SK-N-SH treated with all-trans-retinoic acid at 6 μM for 48 hours (cell line): ENCODE measurements around the gene ATRIP.
"Not testable (repeated sequence)": the region's sequence is repeated elsewhere in the genome, so short reads cannot be mapped to it uniquely, and the experiment has no call there.

Experiments used
- ATAC-seq: fragments of 200-7000 bp; cut with Tn5 transposase; 3 replicates; pipeline ENCODE4 v1.9.1; 2020; ENCODE audit warnings: mild to moderate bottlenecking, moderate library complexity
- CSDC2 ChIP-seq: fragments of 250-450 bp; sonication (Bioruptor Pico); IDR thresholded peaks from 2 replicates; pipeline ENCODE4 v1.5.0; 2020; ENCODE audit warnings: mild to moderate bottlenecking, moderate library complexity
- CSRNP3 ChIP-seq: fragments of 250-450 bp; sonication (Bioruptor Pico); IDR thresholded peaks from 2 replicates; pipeline ENCODE4 v1.5.1; 2021; ENCODE audit warnings: mild to moderate bottlenecking, moderate library complexity
- OSR1 ChIP-seq: fragments of 250-450 bp; sonication (Bioruptor Pico); IDR thresholded peaks from 2 replicates; pipeline ENCODE4 v1.8.0; 2022; ENCODE audit warnings: moderate library complexity, mild to moderate bottlenecking, inconsistent platforms
- PATZ1 ChIP-seq: fragments of 250-450 bp; sonication (Bioruptor Pico); IDR thresholded peaks from 2 replicates; pipeline ENCODE4 v1.8.0; 2020; ENCODE audit warnings: mild to moderate bottlenecking, moderate library complexity, borderline replicate concordance
- TSHZ2 ChIP-seq: fragments of 250-450 bp; sonication (Bioruptor Pico); IDR thresholded peaks from 2 replicates; pipeline ENCODE4 v1.5.0; 2020; ENCODE audit warnings: mild to moderate bottlenecking, moderate library complexity
- ZFP3 ChIP-seq: fragments of 250-450 bp; sonication (Bioruptor Pico); IDR thresholded peaks from 2 replicates; pipeline ENCODE4 v1.5.0; 2020; ENCODE audit warnings: mild to moderate bottlenecking, moderate library complexity
- ZFP30 ChIP-seq: fragments of 450-650 bp; formaldehyde crosslinking; IDR thresholded peaks from 2 replicates; pipeline ENCODE4 v1.5.0; 2022; ENCODE audit warnings: mild to moderate bottlenecking, moderate library complexity
- ZNF70 ChIP-seq: fragments of 450-650 bp; formaldehyde crosslinking; IDR thresholded peaks from 2 replicates; pipeline ENCODE4 v1.5.0; 2020; ENCODE audit warnings: mild to moderate bottlenecking, moderate library complexity
- ZNF8 ChIP-seq: fragments of 450-650 bp; formaldehyde crosslinking; IDR thresholded peaks from 2 replicates; pipeline ENCODE4 v1.5.0; 2020; ENCODE audit warnings: mild to moderate bottlenecking, moderate library complexity
- TF ChIP-seq, protein P1 (sequence below): fragments of 250-450 bp; sonication (Bioruptor Pico); IDR thresholded peaks from 2 replicates; pipeline ENCODE4 v1.5.1; 2020; ENCODE audit warnings: low read depth, mild to moderate bottlenecking, moderate library complexity

ATRIP gene

GRCh38 chr3:48398701-48399386, 47.7 kb upstream of the ATRIP start (continued):
- no peak for TF ChIP-seq TSHZ2 (CRISPR knock-in tag)
- no peak for TF ChIP-seq OSR1 (CRISPR knock-in tag)

DNA sequence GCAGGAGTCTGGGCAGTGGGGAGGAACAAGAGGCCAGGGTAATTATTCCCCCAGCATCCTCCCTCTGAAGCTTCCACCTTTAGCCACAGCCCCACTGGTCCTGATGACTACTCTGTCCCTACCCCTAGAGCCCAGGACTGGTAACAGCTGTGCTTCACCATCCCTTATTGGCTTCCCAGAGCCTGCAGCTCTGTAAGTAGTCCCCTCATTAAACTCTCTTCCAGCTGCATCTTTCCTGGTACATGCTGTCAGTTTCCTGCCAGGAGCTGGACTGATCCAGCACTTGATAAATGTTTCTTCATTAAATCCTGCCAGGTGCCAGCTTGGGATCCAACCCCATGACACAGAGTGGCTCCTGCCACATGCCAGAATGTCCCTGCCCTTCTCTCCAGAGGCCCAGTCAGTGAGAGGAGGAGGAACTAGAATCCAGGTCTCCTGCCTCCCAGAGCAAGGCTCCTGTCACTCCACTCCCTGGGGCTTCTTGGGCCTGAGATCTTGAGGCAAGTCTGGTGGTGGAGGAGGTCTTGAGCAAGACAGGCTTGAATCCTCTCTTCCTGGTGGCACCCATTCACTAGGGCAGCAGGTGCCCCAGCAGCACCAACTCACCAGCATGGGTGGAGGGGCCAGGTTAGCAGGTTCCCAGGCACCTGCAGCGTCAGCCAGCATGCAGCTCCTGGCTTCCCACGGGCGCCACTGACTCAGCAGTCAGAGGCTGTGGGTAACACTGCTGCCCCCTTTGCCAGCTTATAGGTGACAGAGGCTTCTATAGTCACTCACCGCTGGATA, 47.0 kb upstream of the ATRIP start:
- 0 out of 3 replicates have a peak, but pooled peaks have one; percentile 5 for ATAC-seq
- no peak for TF ChIP-seq ZNF8 (CRISPR knock-in tag)
- no peak for TF ChIP-seq ZFP3 (CRISPR knock-in tag)
- no peak for TF ChIP-seq CSRNP3 (CRISPR knock-in tag)
- TF ChIP-seq ZNF70 (CRISPR knock-in tag), result no peak
- TF ChIP-seq PATZ1 (CRISPR knock-in tag), result no peak
- TF ChIP-seq CSDC2, result no peak

DNA sequence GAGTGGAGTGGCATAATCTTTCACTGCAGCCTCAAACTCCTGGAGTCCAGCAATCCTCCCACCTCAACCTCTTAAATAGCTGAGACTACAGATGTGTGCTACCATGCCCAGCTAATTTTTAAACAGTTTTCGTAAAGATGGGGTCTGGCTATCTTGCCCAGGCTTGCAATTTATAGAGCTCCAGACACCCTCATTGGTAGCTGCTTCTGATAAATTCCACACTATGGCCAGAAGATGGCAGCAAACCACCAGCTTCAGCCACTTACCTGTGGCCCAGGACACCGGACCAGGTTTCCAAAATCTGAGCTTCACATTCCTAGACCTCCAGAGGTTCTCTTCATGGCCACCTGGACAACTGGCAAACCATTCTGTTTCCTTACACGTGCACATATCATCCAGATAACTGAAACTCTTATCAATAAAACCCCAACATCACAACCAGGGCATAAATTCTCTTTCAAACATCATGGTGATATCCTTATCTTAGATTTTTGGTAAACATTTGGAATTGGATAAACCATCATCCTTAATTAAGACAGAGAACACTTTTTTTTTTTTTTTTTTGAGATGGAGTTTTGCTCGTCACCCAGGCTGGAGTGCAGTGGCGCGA, 45.6 kb upstream of the ATRIP start:
- TF ChIP-seq, protein P1, sequence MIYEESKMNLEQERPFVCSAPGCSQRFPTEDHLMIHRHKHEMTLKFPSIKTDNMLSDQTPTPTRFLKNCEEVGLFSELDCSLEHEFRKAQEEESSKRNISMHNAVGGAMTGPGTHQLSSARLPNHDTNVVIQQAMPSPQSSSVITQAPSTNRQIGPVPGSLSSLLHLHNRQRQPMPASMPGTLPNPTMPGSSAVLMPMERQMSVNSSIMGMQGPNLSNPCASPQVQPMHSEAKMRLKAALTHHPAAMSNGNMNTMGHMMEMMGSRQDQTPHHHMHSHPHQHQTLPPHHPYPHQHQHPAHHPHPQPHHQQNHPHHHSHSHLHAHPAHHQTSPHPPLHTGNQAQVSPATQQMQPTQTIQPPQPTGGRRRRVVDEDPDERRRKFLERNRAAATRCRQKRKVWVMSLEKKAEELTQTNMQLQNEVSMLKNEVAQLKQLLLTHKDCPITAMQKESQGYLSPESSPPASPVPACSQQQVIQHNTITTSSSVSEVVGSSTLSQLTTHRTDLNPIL, result no peak
- TF ChIP-seq ZFP30 (CRISPR knock-in tag) (no peak), ZNF8 (CRISPR knock-in tag) (no peak)
- ATAC-seq, result peak; percentile 70

DNA sequence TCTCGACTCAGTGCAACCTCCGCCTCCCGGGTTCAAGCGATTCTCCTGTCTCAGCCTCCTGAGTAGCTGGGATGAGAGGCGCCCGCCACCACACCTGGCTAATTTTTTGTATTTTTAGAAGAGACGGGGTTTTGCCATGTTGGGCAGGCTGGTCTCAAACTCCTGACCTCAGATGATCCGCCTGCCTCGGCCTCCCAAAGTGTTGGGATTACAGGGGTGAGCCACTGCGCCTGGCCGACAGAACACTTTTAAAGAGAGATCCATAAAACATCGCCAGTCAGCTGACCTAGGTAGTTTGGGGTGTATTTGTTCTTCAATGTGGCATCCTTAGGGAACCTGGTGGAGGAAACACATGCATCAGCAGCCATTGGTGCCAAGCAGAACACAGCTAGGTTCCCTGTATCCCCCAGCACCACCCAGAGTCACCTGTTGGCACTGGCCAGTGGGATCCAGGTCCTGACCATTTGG, 45.1 kb upstream of the ATRIP start:
- ATAC-seq, result not testable (repeated sequence)

DNA sequence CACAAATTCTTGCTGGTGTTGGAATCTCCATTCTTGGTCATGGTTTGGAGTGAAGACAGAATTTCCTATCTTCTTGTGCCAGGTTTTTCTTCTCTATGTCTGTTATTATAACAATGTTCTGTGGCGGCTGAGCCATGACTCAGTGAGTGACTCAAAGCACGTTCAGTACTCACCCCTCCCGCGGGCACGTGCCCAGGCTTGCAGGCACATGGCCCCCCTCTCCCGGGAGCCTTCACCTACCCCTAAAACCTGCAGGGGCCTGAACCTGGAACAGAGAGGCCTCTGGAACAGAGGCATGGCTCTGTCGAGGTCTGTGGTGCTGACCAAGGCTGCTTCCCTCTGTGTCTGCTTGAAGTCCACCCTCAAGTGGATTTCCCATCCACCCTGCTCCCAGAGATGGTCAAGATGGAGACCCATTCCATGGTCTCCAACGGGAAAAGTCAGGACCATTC, 44.2 kb upstream of the ATRIP start:
- peak; percentile 53; the same call in 1 of the 2 replicates for TF ChIP-seq PATZ1 (CRISPR knock-in tag)
- TF ChIP-seq, protein P1, result no peak
- ATAC-seq, result peak; percentile 71
